ENCODE measurements around the gene ZNF765.

DNA sequence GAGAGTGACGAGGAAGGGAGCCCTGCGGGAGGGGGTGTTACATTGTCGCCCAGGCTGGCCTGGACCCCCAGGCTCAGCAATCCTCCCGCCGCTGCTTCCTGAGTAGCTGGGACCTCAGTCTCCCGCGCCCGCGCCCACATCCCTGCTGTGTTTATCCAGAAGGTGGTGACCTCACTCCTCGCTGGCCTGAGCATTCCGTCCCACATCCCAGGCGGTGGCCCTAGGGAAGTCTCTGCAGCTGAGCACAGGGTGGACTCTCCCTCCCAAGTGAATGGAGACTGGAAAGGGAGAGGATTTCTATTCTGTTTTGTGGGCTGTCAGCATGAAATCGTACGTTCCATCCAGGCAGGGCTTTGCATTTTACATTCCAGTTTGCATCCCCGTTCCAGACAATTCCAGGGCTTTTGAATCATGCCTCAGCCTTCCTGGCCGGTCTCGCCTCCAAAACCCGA, 401 bp upstream of the ZNF765 start:
- TF ChIP-seq, protein P1, sequence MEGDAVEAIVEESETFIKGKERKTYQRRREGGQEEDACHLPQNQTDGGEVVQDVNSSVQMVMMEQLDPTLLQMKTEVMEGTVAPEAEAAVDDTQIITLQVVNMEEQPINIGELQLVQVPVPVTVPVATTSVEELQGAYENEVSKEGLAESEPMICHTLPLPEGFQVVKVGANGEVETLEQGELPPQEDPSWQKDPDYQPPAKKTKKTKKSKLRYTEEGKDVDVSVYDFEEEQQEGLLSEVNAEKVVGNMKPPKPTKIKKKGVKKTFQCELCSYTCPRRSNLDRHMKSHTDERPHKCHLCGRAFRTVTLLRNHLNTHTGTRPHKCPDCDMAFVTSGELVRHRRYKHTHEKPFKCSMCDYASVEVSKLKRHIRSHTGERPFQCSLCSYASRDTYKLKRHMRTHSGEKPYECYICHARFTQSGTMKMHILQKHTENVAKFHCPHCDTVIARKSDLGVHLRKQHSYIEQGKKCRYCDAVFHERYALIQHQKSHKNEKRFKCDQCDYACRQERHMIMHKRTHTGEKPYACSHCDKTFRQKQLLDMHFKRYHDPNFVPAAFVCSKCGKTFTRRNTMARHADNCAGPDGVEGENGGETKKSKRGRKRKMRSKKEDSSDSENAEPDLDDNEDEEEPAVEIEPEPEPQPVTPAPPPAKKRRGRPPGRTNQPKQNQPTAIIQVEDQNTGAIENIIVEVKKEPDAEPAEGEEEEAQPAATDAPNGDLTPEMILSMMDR (IDR thresholded peaks at IDR 0.05), result no peak
- TF ChIP-seq POLR2A (IDR thresholded peaks at IDR 0.05), result no peak

Measured in body of pancreas (tissue), 4 donors.